ENCODE results near the gene GEMIN8.

- TF ChIP-seq, protein P1, sequence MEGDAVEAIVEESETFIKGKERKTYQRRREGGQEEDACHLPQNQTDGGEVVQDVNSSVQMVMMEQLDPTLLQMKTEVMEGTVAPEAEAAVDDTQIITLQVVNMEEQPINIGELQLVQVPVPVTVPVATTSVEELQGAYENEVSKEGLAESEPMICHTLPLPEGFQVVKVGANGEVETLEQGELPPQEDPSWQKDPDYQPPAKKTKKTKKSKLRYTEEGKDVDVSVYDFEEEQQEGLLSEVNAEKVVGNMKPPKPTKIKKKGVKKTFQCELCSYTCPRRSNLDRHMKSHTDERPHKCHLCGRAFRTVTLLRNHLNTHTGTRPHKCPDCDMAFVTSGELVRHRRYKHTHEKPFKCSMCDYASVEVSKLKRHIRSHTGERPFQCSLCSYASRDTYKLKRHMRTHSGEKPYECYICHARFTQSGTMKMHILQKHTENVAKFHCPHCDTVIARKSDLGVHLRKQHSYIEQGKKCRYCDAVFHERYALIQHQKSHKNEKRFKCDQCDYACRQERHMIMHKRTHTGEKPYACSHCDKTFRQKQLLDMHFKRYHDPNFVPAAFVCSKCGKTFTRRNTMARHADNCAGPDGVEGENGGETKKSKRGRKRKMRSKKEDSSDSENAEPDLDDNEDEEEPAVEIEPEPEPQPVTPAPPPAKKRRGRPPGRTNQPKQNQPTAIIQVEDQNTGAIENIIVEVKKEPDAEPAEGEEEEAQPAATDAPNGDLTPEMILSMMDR (IDR thresholded peaks at IDR 0.05; ENCODE audit: poor library complexity, severe bottlenecking) = no peak
- TF ChIP-seq EZH2 (IDR thresholded peaks at IDR 0.05; ENCODE audit: borderline replicate concordance, insufficient read depth, low read length, poor library complexity, severe bottlenecking) = no peak
- TF ChIP-seq REST (IDR thresholded peaks at IDR 0.05; ENCODE audit: borderline replicate concordance) = no peak
Observed at GRCh38 chrX:13968198-13968597, 61.5 kb downstream of the GEMIN8 start.
